Endodermal cell (in vitro differentiated cells): ENCODE measurements around the gene TBXAS1. TPM values are rescaled to one million over a fixed set of nuclear protein-coding genes. Genes with fewer than 3 reads are reported as not detected.

Experiments used
- DNase-seq: peaks from one replicate; pipeline ENCODE4 v3.0.0-alpha.2; 2017
- H3K27ac ChIP-seq: 2 replicates; pipeline ENCODE4 v1.5.1; 2013; ENCODE audit warnings: mild to moderate bottlenecking, low read depth, low read length, moderate library complexity
- H3K27me3 ChIP-seq: 2 replicates; pipeline ENCODE4 v1.6.1; 2013; ENCODE audit warnings: mild to moderate bottlenecking, low read length, moderate library complexity; ENCODE audit not compliant: insufficient read depth, control insufficient read depth, poor library complexity, severe bottlenecking
- H3K36me3 ChIP-seq: 2 replicates; pipeline ENCODE4 v1.7.0; 2013; ENCODE audit warnings: mild to moderate bottlenecking, low read length, moderate library complexity; ENCODE audit not compliant: control insufficient read depth, insufficient read depth
- H3K4me1 ChIP-seq: one replicate; pipeline ENCODE4 v1.7.0; 2013; ENCODE audit warnings: low read length; ENCODE audit not compliant: control insufficient read depth, insufficient read depth
- H3K4me3 ChIP-seq: 2 replicates; pipeline ENCODE4 v1.5.1; 2013; ENCODE audit warnings: mild to moderate bottlenecking, low read length, moderate library complexity
- H3K9ac ChIP-seq: 2 replicates; pipeline ENCODE4 v1.6.1; 2013; ENCODE audit warnings: mild to moderate bottlenecking, low read length, moderate library complexity; ENCODE audit not compliant: poor library complexity, severe bottlenecking; ENCODE audit errors: extremely low read depth
- H3K9me3 ChIP-seq: 2 replicates; pipeline ENCODE4 v1.6.1; 2013; ENCODE audit warnings: mild to moderate bottlenecking, low read length, moderate library complexity; ENCODE audit not compliant: control insufficient read depth
- H3K27ac Mint-ChIP-seq: 2 replicates; pipeline ENCODE4 v1.8.0; 2020; ENCODE audit warnings: mixed read lengths
- H3K27me3 Mint-ChIP-seq: 2 replicates; pipeline ENCODE4 v1.8.0; 2021; ENCODE audit warnings: mild to moderate bottlenecking, mixed read lengths; ENCODE audit not compliant: insufficient read depth
- H3K36me3 Mint-ChIP-seq: 2 replicates; pipeline ENCODE4 v1.8.0; 2020; ENCODE audit warnings: low read depth, mixed read lengths
- H3K4me1 Mint-ChIP-seq: 2 replicates; pipeline ENCODE4 v1.8.0; 2020; ENCODE audit warnings: mixed read lengths
- H3K4me3 Mint-ChIP-seq: 2 replicates; pipeline ENCODE4 v1.8.0; 2020; ENCODE audit warnings: mild to moderate bottlenecking, moderate library complexity, mixed read lengths
- H3K9me3 Mint-ChIP-seq: 2 replicates; pipeline ENCODE4 v1.8.0; 2020; ENCODE audit warnings: mild to moderate bottlenecking, mixed read lengths
- CTCF ChIP-seq: fragments of 200-600 bp; sonication (generic); conservative IDR thresholded peaks from 2 replicates; pipeline ENCODE4 v1.5.0; 2021; ENCODE audit warnings: antibody characterized with exemption, mild to moderate bottlenecking
- WGBS, 2 experiments: methylation state at CpG; one replicate each; pipeline versions ENCODE4 v1.1.5 to v1.1.7; 2013; ENCODE audit warnings: missing lambda C conversion rate in 2 of 2, mixed read lengths in 1 of 2; ENCODE audit not compliant: insufficient coverage in 1 of 2, insufficient read length in 1 of 2; 5-methylcytosine and 5-hydroxymethylcytosine counted together
- total RNA-seq, 2 donors: library from RNA; stranded (reverse); fragmentation: NEBNext Ultra II Directional in 1 of 2; extraction: Animal tissue kit (Norgen Biotek cat#: 25700) in 1 of 2; gene quantifications; 2 replicates in 1 of 2; 3 replicates in 1 of 2; pipeline ENCODE4 v1.2.1, GENCODE V29; 2021

TBXAS1 gene
- total RNA-seq, 2 donors from 2014 or later: 7.6 to 13.5 TPM

GRCh38 chr7:140033779-140034363 lies 204.8 kb downstream of the TBXAS1 start:
- H3K4me3 ChIP-seq: no peak overlapping the region
- H3K9me3 ChIP-seq: no peaks in the 10 kb centered on the region
- H3K4me1 ChIP-seq: no peaks in the 10 kb centered on the region
- Mint-ChIP-seq H3K4me1 (no peaks in the 10 kb centered on the region), H3K9me3 (no peaks in the 10 kb centered on the region), H3K4me3 (no peak overlapping the region), H3K27me3 (no peaks in the 10 kb centered on the region), H3K36me3 (no peaks in the 10 kb centered on the region), H3K27ac (no peak overlapping the region)
- TF ChIP-seq CTCF: no peak
- 93 to 100% methylated on average over 9 to 13 of the region's 14 CpGs for WGBS, 2 experiments
- no peaks in the 10 kb centered on the region for H3K36me3 ChIP-seq
- no peak for DNase-seq
- no peak overlapping the region for H3K27ac ChIP-seq
- no peaks in the 10 kb centered on the region for H3K27me3 ChIP-seq
- H3K9ac ChIP-seq: no peak overlapping the region

GRCh38 chr7:140034421-140034820 lies 205.4 kb downstream of the TBXAS1 start:
- Mint-ChIP-seq H3K4me3 (no peak overlapping the region), H3K36me3 (no peaks in the 10 kb centered on the region), H3K9me3 (no peaks in the 10 kb centered on the region), H3K27ac (no peak overlapping the region), H3K27me3 (no peaks in the 10 kb centered on the region), H3K4me1 (no peaks in the 10 kb centered on the region)
- Histone ChIP-seq H3K9ac (no peak overlapping the region), H3K4me1 (no peaks in the 10 kb centered on the region), H3K4me3 (no peak overlapping the region), H3K36me3 (no peaks in the 10 kb centered on the region), H3K9me3 (no peaks in the 10 kb centered on the region), H3K27ac (no peak overlapping the region), H3K27me3 (no peaks in the 10 kb centered on the region)
- no peak for DNase-seq
- no peak for TF ChIP-seq CTCF

GRCh38 chr7:140035400-140036223 lies 206.5 kb downstream of the TBXAS1 start:
- no peak overlapping the region for H3K27ac Mint-ChIP-seq
- H3K36me3 Mint-ChIP-seq: no peaks in the 10 kb centered on the region
- WGBS, 2 experiments: 89 to 94% methylated on average over 4 to 5 of the region's 7 CpGs
- no peaks in the 10 kb centered on the region for H3K27me3 Mint-ChIP-seq
- Histone ChIP-seq H3K9ac (no peak overlapping the region), H3K36me3 (no peaks in the 10 kb centered on the region), H3K27me3 (no peaks in the 10 kb centered on the region), H3K4me1 (no peaks in the 10 kb centered on the region), H3K27ac (no peak overlapping the region), H3K4me3 (no peak overlapping the region), H3K9me3 (no peaks in the 10 kb centered on the region)
- no peak overlapping the region for H3K4me3 Mint-ChIP-seq
- no peaks in the 10 kb centered on the region for H3K9me3 Mint-ChIP-seq
- no peak for DNase-seq
- TF ChIP-seq CTCF: no peak
- H3K4me1 Mint-ChIP-seq: no peaks in the 10 kb centered on the region
